Measurements from ENCODE around the gene GMPPB. TPM values are rescaled to one million over a fixed set of nuclear protein-coding genes. Genes with fewer than 3 reads are reported as not detected.
A peak's percentile ranks its signal among the peaks of the same experiment; 100 is the strongest.
"Not testable (repeated sequence)": the region's sequence is repeated elsewhere in the genome, so short reads cannot be mapped to it uniquely, and the experiment has no call there.

GMPPB gene
- total RNA-seq, 1 donor from 2014 or later = 47.2 TPM

- not testable (repeated sequence) for DNase-seq (ENCODE audit: low spot score)
Observed at GRCh38 chr3:49691481-49691880, 32.3 kb downstream of the GMPPB start.

- not testable (repeated sequence) for DNase-seq (ENCODE audit: low spot score)
Observed at GRCh38 chr3:49690856-49691255, 32.9 kb downstream of the GMPPB start.

- DNase-seq (ENCODE audit: low spot score) = not testable (repeated sequence)
Observed at GRCh38 chr3:49689908-49690624, 33.7 kb downstream of the GMPPB start.

GRCh38 chr3:49689046-49689907 lies 34.5 kb downstream of the GMPPB start, which contains the start of the genes MST1 and RNF123:
TSS of gene MST1 (minus strand) at chr3:49689474. CDS start at chr3:49688691, 783 bp downstream.
TSS of gene RNF123 (plus strand) at chr3:49689557. CDS start at chr3:49691166, 1,609 bp downstream.
- DNase-seq (ENCODE audit: low spot score) = peak; percentile 89

- not testable (repeated sequence) for DNase-seq (ENCODE audit: low spot score)
Observed at GRCh38 chr3:49688338-49689045, 35.3 kb downstream of the GMPPB start.

GRCh38 chr3:49687424-49687795 lies 36.3 kb downstream of the GMPPB start:
- DNase-seq (ENCODE audit: low spot score) = not testable (repeated sequence)

GRCh38 chr3:49686769-49687423 lies 36.9 kb downstream of the GMPPB start:
- DNase-seq (ENCODE audit: low spot score) = not testable (repeated sequence)

GRCh38 chr3:49686346-49686745 lies 37.4 kb downstream of the GMPPB start:
- peak; percentile 59 for DNase-seq (ENCODE audit: low spot score)

GRCh38 chr3:49685846-49686245 lies 37.9 kb downstream of the GMPPB start:
- not testable (repeated sequence) for DNase-seq (ENCODE audit: low spot score)

- not testable (repeated sequence) for DNase-seq (ENCODE audit: low spot score)
Observed at GRCh38 chr3:49685103-49685502, 38.6 kb downstream of the GMPPB start.

GRCh38 chr3:49684453-49684852 lies 39.3 kb downstream of the GMPPB start:
- DNase-seq (ENCODE audit: low spot score) = not testable (repeated sequence)

- no peak for DNase-seq (ENCODE audit: low spot score)
Observed at GRCh38 chr3:49683162-49683561, 40.6 kb downstream of the GMPPB start.

- no peak for DNase-seq (ENCODE audit: low spot score)
Observed at GRCh38 chr3:49681543-49681942, 42.2 kb downstream of the GMPPB start.

GRCh38 chr3:49681232-49681522 lies 42.6 kb downstream of the GMPPB start:
- DNase-seq (ENCODE audit: low spot score) = no peak

GRCh38 chr3:49680493-49681231 lies 43.1 kb downstream of the GMPPB start:
- no peak for DNase-seq (ENCODE audit: low spot score)

- no peak for DNase-seq (ENCODE audit: low spot score)
Observed at GRCh38 chr3:49675912-49676311, 47.8 kb downstream of the GMPPB start.

GRCh38 chr3:49674497-49674983 lies 49.2 kb downstream of the GMPPB start:
- peak; percentile 61 for DNase-seq (ENCODE audit: low spot score)

GRCh38 chr3:49673715-49674496 lies 49.8 kb downstream of the GMPPB start, which contains the start of gene APEH:
TSS of gene APEH (plus strand) at chr3:49674351. CDS start at chr3:49674402, 51 bp downstream.
- peak; percentile 97 for DNase-seq (ENCODE audit: low spot score)

GRCh38 chr3:49673121-49673714 lies 50.5 kb downstream of the GMPPB start:
- no peak for DNase-seq (ENCODE audit: low spot score)

Measured in ureter (tissue), 1 donor.